LNCAP (cell line): ENCODE data around the gene ABHD12.

Source experiments
- CTCF ChIP-seq: fragments of 450-650 bp; IDR thresholded peaks from 2 replicates; pipeline ENCODE4 v1.5.1; 2017; ENCODE audit warnings: mild to moderate bottlenecking

Gene ABHD12

GRCh38 chr20:25378884-25379733 lies 11.5 kb downstream of the ABHD12 start:
- no peak for TF ChIP-seq CTCF

- TF ChIP-seq CTCF: no peak
Measured at GRCh38 chr20:25378189-25378883, 12.3 kb downstream of the ABHD12 start.

GRCh38 chr20:25376886-25377285 lies 13.7 kb downstream of the ABHD12 start:
- no peak for TF ChIP-seq CTCF

- no peak for TF ChIP-seq CTCF
Measured at GRCh38 chr20:25376236-25376635, 14.4 kb downstream of the ABHD12 start.

GRCh38 chr20:25374842-25375241 lies 15.8 kb downstream of the ABHD12 start:
- no peak for TF ChIP-seq CTCF

- TF ChIP-seq CTCF: no peak
Measured at GRCh38 chr20:25372584-25373336, 17.9 kb downstream of the ABHD12 start.

- no peak for TF ChIP-seq CTCF
Measured at GRCh38 chr20:25369971-25370370, 20.7 kb downstream of the ABHD12 start.
